Ecto neural progenitor cell (in vitro differentiated cells): ENCODE results near the gene FAM168A.
"Not testable (repeated sequence)": the region's sequence is repeated elsewhere in the genome, so short reads cannot be mapped to it uniquely, and the experiment has no call there.

Experiments
- DNase-seq: peaks from one replicate; pipeline ENCODE4 v3.0.0-alpha.2; 2018; ENCODE audit warnings: low spot score

FAM168A gene

DNA sequence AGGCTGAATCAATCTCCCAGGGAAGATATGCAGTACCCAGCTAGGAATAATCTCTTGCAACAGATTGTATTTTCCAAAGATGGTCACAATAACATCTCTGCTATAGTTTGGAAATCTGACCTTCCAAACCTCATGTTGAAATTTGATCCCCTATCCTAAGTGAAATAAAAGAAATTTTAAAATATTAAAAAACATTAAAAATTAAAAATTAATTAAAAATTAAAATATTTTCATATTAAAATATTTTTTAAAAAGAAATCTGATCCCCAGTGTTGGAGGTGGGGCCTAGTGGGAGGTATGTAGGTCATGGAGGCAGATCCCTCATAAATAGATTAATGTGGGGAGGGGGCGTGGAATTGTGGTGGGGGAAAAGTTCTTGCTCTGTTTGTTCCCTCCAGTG lies 79.7 kb downstream of the FAM168A start:
- no peak for DNase-seq

- no peak for DNase-seq
Observed at GRCh38 chr11:73516080-73516479, 81.8 kb downstream of the FAM168A start.

- no peak for DNase-seq
Observed at GRCh38 chr11:73513707-73514106, 84.2 kb downstream of the FAM168A start.

DNA sequence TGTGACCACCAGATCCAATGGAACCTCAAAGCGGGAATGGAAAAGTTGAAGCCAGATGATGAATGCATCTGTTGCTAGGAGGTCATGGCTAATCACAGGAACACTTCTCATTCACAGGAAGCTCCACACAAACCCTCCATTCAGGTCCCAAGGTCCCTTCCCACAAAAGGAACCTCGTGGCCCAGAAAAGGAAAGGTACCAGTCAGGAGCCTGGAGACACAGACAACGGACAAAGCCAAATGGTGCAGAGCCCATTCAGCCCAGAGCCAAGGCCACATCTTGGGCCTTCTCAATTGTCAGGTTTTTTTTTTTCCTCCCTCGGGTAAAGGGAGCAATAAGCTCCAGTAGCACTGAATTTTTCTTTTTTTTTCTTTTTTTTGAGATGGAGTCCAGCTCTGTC lies 87.0 kb downstream of the FAM168A start:
- no peak for DNase-seq

DNA sequence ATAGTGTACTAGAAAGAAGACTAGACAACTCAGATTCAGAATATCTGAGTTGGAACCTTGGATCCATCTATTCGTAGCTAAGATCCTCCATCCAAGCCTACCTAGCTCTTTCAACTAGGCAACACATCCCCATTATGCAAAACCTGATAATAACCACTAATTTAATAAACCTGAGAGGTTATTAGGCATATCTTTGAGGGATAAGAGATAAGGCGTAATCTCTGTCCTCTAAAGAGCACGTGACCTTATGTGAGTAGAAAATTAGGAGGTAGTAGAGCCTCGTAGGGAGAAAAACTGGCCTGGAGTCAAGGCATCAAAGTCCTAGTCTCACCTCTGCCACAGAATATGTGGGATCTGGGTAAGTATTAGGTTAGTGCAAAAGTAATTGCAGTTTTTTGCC lies 87.8 kb downstream of the FAM168A start:
- DNase-seq, result no peak

DNA sequence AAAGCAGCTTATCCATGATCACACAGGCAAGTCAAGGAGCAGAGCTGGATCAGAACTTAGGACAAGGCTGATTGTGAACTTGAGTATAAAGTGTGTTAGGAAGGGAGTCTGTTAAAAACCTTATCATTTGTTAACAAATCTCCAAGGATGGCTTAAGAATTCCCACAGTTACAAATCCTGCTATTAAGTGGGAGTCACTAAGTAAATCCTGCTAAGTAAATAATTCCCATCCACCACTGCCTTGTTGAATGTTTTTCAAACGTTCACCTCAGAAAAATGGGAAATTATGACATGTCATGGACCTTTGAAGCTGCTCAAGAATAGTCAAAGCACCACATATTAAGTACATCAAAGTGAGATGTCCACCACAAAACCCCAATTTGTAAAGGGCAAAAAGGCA lies 88.7 kb downstream of the FAM168A start:
- no peak for DNase-seq

GRCh38 chr11:73508243-73509176 lies 89.4 kb downstream of the FAM168A start:
- DNase-seq, result no peak

DNA sequence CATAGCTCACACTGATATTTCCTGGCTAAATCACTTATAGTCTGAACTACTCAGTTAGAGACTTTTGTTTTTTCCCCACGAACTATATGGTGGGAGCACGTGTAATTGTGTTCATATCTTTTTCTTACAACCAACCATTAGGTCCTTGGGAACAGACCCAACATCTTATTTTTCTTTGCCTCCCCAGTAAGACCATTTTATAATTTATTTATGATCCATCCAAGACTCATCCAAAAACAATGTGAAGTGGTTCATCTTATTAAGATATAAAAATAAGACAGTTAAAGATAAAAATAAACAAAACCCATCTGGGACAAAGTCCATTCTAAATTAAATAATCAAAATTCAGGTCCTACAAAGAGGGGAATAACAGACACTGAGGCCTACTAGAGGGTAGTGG lies 90.8 kb downstream of the FAM168A start:
- DNase-seq, result no peak

DNA sequence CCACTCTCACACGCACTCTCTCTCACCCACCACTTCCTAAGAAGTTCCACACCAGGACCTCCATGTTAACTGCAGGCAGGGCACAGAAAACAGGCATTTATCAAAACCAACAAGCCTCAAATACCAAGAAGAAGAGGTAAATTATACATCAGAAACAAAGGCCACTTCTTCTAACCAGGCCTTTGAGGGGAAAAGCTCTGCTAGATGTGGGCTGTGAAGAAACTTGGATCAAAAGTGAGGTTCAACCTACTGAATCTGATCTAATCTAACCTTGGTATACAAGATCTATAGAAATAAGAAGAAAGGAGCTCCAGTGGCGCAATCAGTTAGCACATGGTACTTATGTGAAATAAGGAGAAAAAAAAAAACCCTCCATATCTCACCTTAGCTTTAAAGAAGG lies 91.9 kb downstream of the FAM168A start:
- no peak for DNase-seq

- no peak for DNase-seq
Observed at GRCh38 chr11:73498343-73498742, 99.6 kb downstream of the FAM168A start.

DNA sequence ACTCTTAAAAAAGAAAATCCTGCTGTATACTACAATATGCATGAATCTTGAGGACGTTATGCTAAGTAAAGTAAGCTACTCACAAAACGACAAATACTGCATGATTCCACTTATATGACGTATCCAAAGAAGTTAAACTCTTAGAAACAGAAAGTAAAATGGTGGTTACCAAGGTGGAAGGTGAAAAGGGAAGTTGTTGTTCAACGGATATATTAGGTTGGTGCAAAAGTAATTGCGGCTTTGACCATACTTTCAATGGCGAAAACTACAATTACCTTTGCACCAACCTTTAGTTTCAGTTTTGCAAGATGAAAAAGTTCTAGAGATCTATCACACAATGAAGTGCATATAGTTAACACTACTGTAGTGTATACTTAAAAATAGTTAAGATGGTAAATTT lies 101.8 kb downstream of the FAM168A start:
- DNase-seq, result no peak

DNA sequence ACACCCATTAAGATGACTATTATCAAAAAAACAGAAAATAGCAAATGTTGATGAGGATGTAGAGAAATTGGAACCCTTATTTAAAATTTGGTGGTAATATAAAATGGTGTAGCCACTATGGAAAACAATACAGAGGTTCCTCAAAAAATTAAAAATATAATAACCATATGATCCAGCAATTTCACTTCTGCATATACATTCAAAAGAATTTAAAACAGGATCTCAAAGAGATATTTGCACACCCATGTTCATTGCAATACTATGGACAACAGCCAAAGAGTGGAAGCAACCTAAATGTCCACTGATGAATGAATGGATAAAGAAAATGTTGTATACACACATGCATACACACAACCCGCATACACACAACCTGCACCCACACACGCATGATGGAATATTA lies 102.2 kb downstream of the FAM168A start:
- no peak for DNase-seq

- DNase-seq, result no peak
Observed at GRCh38 chr11:73493956-73494598, 103.8 kb downstream of the FAM168A start.

- DNase-seq, result no peak
Observed at GRCh38 chr11:73481626-73482025, 116.3 kb downstream of the FAM168A start.

DNA sequence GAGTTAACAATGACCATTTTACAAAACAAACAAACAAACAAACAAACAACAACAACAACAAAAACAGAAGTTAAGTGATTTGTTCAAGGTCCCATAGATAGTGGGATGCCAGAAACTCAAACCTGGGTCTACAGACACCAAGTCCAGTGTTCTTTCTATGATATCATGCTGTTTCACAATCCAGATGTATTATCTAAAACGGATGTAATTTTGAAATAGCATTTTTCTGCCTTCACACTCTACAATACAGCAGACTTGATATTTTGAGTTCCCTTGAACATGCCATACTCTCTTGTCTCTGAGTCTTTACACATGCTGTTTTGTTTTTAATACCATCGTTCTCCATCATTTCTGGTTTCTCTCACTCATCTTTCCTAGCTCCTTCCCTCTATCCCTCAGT lies 117.2 kb downstream of the FAM168A start:
- DNase-seq, result no peak

GRCh38 chr11:73478737-73479347 lies 119.1 kb downstream of the FAM168A start:
- DNase-seq, result no peak

DNA sequence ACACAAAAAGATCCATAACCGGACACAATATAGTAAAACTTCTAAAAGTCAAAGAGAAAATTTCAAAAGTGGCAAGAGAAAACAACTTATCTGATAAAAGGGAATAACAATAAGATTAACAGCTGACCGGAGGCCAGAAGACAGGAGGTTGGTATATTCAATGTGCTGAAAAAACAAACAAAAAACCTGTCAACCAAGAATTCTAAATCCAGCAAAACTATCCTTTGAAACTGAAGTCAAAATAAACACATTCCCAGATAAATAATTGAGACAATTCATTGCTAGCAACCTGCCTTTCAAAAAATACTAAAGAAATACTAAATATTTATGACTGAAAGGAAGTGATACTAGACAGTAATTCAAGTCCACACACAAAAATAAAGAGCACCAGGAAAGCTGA lies 120.4 kb downstream of the FAM168A start:
- no peak for DNase-seq

GRCh38 chr11:73475549-73476095 lies 122.3 kb downstream of the FAM168A start:
- no peak for DNase-seq

DNA sequence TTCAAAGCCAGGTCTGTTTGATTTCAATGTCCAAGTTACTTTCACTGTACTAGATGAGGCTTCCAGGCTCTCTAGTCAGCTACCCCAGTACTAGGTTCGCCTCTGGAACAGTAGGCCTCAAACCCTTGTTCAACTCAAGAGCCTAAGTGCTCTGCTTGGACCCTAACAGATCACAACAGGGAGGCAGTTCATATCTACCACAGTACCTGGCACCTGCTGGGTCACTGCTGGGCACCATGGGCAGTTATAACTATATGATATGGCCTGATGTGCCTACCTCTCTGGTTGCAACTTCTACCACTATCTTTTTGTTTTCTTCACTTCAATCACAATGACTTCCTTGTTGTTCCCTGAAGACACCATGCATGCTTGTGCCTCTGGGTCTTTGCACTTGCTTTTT lies 124.7 kb downstream of the FAM168A start:
- no peak for DNase-seq

DNA sequence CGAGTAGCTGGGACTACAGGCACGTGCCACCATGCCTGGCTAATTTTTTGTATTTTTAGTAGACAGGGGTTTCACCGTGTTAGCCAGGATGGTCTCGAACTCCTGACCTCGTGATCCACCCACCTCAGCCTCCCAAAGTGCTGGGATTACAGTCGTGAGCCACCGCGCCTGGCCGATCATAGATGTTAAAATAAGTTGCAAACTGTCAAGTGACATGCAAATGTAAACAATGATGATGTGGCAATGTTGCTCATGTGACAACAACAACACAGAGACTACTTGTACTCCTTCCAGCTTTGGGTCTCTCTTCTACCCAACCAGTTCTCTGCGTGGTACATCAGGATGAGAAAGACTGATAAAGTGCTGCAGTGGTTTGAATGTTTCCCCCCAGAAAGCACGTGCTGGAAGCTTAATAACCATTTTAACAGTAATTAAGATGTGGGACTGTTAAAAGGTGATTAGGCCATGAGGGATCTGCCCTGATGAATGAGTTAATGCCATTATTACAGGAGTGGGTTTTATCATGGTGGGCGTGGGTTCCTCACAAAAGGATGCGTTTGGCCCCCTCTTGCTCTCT lies 127.8 kb downstream of the FAM168A start:
- not testable (repeated sequence) for DNase-seq

GRCh38 chr11:73469401-73469800 lies 128.5 kb downstream of the FAM168A start:
- no peak for DNase-seq

DNA sequence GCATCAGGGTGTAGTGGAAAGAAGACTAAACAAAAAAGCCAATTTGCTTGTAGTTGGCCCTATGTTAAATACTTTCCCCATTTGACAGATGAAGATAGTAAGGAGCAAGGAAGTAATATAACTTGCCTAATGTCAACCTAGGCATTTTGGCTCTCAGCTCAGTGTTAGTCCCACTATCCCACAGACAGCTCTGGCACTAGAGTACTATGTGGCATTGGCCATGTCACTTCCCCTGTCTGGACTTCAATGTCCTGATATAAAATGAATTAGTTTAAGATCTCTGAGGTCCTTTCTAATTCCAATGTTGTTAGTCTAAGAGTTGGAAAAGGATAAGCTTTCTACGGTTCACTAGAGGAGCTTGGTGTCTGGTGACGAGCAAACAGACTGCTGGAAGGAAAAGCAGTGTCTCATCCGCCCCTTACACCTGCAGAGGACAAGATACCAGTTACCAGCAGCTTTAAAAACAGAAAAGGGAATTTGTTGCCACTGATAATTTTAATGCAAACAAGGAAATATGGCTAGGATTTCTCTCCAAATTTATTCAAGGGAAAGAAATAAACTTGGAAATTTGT lies 129.2 kb downstream of the FAM168A start:
- no peak for DNase-seq
